22Rv1 (cell line): ENCODE measurements around the gene XCR1.
"Not testable (repeated sequence)": the region's sequence is repeated elsewhere in the genome, so short reads cannot be mapped to it uniquely, and the experiment has no call there.

Experiments
- ZFX ChIP-seq: fragments of 450-650 bp; IDR thresholded peaks from 2 replicates; pipeline ENCODE4 v1.6.1; 2017; ENCODE audit warnings: antibody characterized with exemption, borderline replicate concordance
- TF ChIP-seq, protein P1 (sequence below): fragments of 450-650 bp; IDR thresholded peaks from 2 replicates; pipeline ENCODE4 v1.5.1; 2017; ENCODE audit warnings: mild to moderate bottlenecking

DNA sequence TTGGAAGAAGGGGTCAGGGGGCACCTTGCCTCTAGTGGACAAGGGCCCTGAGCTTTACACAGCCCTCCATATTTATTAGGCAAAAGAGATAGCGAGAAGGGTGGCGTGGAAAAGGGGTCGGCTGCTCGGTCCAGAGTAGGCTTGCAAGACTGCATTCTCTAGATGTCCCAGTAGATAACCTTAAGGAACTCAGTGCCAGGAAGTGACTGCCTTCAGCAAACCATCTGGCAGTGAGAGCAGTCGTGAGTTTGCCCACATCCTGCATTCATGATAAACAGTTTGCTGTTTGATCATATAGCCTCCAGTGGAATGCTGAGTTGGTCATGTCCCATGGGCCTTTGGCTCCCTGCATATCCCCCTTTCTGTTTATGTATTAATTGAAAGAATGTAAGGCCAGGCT is 18.9 kb upstream of the XCR1 start:
- TF ChIP-seq, protein P1, sequence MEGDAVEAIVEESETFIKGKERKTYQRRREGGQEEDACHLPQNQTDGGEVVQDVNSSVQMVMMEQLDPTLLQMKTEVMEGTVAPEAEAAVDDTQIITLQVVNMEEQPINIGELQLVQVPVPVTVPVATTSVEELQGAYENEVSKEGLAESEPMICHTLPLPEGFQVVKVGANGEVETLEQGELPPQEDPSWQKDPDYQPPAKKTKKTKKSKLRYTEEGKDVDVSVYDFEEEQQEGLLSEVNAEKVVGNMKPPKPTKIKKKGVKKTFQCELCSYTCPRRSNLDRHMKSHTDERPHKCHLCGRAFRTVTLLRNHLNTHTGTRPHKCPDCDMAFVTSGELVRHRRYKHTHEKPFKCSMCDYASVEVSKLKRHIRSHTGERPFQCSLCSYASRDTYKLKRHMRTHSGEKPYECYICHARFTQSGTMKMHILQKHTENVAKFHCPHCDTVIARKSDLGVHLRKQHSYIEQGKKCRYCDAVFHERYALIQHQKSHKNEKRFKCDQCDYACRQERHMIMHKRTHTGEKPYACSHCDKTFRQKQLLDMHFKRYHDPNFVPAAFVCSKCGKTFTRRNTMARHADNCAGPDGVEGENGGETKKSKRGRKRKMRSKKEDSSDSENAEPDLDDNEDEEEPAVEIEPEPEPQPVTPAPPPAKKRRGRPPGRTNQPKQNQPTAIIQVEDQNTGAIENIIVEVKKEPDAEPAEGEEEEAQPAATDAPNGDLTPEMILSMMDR = not testable (repeated sequence)
- not testable (repeated sequence) for TF ChIP-seq ZFX
